Parathyroid adenoma (tissue), 2 donors: ENCODE measurements around the gene NOL8.
A peak's percentile ranks its signal among the peaks of the same experiment; 100 is the strongest.

Experiments
- H2AFZ ChIP-seq: fragments of 300-600 bp; sonication (generic); one replicate; pipeline ENCODE4 v1.7.0; 2017; ENCODE audit warnings: antibody characterized with exemption, mild to moderate bottlenecking
- H3K27ac ChIP-seq: fragments of 300-600 bp; sonication (generic); one replicate; pipeline ENCODE4 v1.7.0; 2017
- H3K27me3 ChIP-seq: fragments of 300-600 bp; sonication (generic); one replicate; pipeline ENCODE4 v1.7.0; 2017; ENCODE audit warnings: low read length; ENCODE audit not compliant: control insufficient read depth, insufficient read depth
- H3K36me3 ChIP-seq: fragments of 300-600 bp; sonication (generic); one replicate; pipeline ENCODE4 v1.7.0; 2017; ENCODE audit warnings: low read length; ENCODE audit not compliant: control insufficient read depth, insufficient read depth
- H3K4me1 ChIP-seq: fragments of 300-600 bp; sonication (generic); one replicate; pipeline ENCODE4 v1.7.0; 2017; ENCODE audit warnings: control low read depth
- H3K4me2 ChIP-seq: fragments of 300-600 bp; sonication (generic); one replicate; pipeline ENCODE4 v1.7.0; 2017; ENCODE audit warnings: low read length
- H3K4me3 ChIP-seq: fragments of 300-600 bp; sonication (generic); one replicate; pipeline ENCODE4 v1.7.0; 2017; ENCODE audit warnings: low read depth, low read length
- H3K79me2 ChIP-seq: fragments of 300-600 bp; sonication (generic); one replicate; pipeline ENCODE4 v1.7.0; 2017; ENCODE audit warnings: control low read depth
- H3K9ac ChIP-seq: fragments of 300-600 bp; sonication (generic); one replicate; pipeline ENCODE4 v1.7.0; 2017; ENCODE audit warnings: mild to moderate bottlenecking
- H3K9me3 ChIP-seq: fragments of 300-600 bp; sonication (generic); one replicate; pipeline ENCODE4 v1.7.0; 2017; ENCODE audit warnings: low read length; ENCODE audit not compliant: control insufficient read depth
- TF ChIP-seq, protein P1 (sequence below): fragments of 300-600 bp; sonication (generic); IDR thresholded peaks from one replicate; pipeline ENCODE4 v1.7.0; 2017; ENCODE audit warnings: antibody characterized with exemption, mild to moderate bottlenecking
- donor health status: primary hyperparathyroidism.

NOL8 gene

DNA sequence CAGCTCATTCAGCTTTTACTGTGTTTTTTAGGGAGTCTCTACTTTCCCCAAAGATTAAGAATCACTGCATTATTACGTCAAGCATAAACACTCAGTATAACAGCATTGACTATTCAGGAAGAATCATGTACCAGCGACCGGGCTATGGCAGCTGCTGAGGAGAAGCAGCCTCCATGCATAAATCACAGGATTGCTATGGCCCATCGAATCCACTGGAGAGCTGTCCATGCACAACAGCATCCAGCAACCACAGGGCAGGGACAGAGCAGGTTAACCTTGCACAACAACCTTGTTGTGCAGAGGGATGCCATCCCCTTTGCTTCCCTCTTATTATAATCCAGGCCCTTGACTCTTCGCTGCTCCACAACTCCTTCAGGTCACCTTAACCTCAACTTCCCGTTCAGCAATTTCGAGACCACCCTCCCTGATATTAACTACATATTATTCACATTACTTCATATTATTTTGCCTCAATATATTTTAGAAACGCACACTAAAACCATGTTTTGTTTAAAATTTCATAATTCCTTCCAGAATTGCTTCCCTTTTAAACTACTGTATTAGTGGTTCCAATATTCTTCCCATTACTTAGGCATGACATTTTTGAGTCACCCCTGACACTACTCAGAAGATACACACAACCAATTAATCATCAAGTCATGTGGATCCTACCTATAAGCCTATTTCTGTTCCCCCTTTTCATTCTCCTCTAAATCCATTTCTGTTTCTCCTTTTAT is 32.6 kb downstream of the NOL8 start:
- Histone ChIP-seq H3K4me3 (peak overlapping the region; percentile 92), H3K4me1 (no peaks in the 10 kb centered on the region), H3K9ac (no peak overlapping the region), H3K79me2 (peaks cover 2% of the 10 kb centered on the region), H2AFZ (no peak overlapping the region), H3K27ac (no peak overlapping the region), H3K27me3 (no peaks in the 10 kb centered on the region), H3K4me2 (peak overlapping the region; percentile 84), H3K36me3 (no peaks in the 10 kb centered on the region), H3K9me3 (no peaks in the 10 kb centered on the region)
- TF ChIP-seq, protein P1, sequence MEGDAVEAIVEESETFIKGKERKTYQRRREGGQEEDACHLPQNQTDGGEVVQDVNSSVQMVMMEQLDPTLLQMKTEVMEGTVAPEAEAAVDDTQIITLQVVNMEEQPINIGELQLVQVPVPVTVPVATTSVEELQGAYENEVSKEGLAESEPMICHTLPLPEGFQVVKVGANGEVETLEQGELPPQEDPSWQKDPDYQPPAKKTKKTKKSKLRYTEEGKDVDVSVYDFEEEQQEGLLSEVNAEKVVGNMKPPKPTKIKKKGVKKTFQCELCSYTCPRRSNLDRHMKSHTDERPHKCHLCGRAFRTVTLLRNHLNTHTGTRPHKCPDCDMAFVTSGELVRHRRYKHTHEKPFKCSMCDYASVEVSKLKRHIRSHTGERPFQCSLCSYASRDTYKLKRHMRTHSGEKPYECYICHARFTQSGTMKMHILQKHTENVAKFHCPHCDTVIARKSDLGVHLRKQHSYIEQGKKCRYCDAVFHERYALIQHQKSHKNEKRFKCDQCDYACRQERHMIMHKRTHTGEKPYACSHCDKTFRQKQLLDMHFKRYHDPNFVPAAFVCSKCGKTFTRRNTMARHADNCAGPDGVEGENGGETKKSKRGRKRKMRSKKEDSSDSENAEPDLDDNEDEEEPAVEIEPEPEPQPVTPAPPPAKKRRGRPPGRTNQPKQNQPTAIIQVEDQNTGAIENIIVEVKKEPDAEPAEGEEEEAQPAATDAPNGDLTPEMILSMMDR = no peak

DNA sequence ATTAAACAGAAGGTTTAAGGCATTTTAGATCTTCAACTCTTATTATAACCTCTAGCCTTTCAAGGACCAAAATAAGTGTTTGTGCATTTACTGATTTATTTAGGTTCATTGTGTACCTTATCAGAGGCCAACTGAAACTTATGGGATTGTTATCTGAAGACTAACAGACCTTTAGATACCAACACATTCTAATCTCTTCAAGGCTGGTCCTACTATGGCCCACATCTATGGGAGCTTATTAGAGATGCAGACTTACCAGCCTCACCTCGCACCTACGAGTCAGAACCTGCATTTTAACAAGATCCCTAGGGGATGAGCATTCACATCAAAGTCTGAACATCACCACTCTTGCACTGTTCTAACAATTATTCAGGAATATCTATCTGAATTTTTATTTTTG is 33.6 kb downstream of the NOL8 start:
- Histone ChIP-seq H3K9me3 (no peaks in the 10 kb centered on the region), H3K79me2 (peaks cover 2% of the 10 kb centered on the region), H3K4me3 (no peak overlapping the region), H3K27me3 (no peaks in the 10 kb centered on the region), H3K27ac (no peak overlapping the region), H3K36me3 (no peaks in the 10 kb centered on the region), H3K4me2 (no peak overlapping the region), H3K4me1 (no peaks in the 10 kb centered on the region), H2AFZ (no peak overlapping the region), H3K9ac (no peak overlapping the region)
- TF ChIP-seq, protein P1 = no peak

DNA sequence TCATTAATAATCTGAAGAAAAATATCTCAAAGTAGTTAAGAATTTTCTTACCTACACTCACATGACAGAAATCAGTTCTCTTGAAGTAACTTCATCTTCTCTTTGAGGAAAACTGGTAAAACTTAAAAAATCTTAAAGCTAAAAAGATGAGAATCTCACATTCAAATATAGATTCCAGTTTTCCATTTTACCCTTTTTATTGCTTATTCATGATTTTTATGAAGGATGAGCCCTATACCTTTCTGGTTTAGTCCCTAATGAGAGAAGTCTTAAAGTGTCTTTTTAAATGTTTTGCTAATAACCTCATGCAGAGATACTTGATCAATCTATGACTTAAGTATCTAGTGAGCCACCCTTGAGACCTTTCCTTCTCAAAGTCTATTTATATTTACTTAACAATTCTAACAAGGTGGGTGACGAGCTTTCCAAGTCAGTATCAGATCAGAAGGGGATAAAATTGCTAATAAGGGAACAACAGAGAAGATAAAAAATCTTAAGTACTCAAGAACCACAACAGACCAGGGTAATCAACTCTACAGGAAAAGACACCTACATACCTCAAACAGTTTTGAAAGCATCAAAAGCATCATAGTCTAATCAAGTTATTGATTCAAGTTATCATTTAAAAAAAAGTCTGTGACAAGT is 34.2 kb downstream of the NOL8 start:
- H3K27ac ChIP-seq = no peak overlapping the region
- H3K9ac ChIP-seq = no peak overlapping the region
- TF ChIP-seq, protein P1 = no peak
- H3K4me3 ChIP-seq = no peak overlapping the region
- no peak overlapping the region for H3K4me2 ChIP-seq
- H3K79me2 ChIP-seq = peaks cover 2% of the 10 kb centered on the region
- no peaks in the 10 kb centered on the region for H3K36me3 ChIP-seq
- H3K27me3 ChIP-seq = no peaks in the 10 kb centered on the region
- no peak overlapping the region for H2AFZ ChIP-seq
- H3K9me3 ChIP-seq = no peaks in the 10 kb centered on the region
- no peaks in the 10 kb centered on the region for H3K4me1 ChIP-seq

DNA sequence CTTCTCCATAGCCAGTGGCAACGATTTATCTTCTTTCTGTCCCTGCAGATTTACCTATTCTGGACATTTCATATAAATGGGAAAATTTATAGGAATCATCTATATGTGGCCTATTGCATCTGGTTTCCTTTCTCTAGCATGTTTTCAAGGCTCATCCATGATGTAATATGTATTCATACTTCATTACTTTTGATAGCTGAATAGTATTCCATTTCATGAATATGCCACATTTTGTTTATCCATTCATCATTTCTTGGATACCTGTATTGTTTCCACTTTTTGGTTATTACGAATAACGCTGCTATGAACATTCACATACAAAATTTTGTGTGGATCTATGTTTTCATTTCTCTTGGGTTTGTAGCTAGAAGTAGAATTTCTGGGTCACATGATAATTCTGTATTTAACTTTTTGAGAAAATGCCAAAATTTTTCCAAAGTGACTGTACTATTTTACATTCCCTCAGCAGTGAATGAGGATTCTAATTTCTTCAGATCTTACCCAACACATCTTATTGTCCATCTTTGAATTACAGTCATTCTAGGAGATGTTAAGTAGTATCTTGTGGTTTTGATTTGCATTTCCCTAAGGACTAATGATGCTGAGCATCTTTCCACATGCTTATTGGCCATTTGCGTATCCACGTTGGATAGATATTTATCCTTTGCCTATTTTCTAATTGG is 35.3 kb downstream of the NOL8 start:
- Histone ChIP-seq H3K9me3 (no peaks in the 10 kb centered on the region), H3K4me2 (no peak overlapping the region), H3K9ac (no peak overlapping the region), H3K36me3 (no peaks in the 10 kb centered on the region), H3K27me3 (no peaks in the 10 kb centered on the region), H3K27ac (no peak overlapping the region), H3K4me3 (no peak overlapping the region), H3K4me1 (no peaks in the 10 kb centered on the region), H2AFZ (no peak overlapping the region), H3K79me2 (peaks cover 2% of the 10 kb centered on the region)
- TF ChIP-seq, protein P1 = no peak
